Gastroesophageal sphincter (tissue), 3 donors: ENCODE data around the gene ADGB.

Experiments
- CTCF ChIP-seq, 4 experiments: fragments of 200-600 bp in 2 of 4; fragments of 450-650 bp in 2 of 4; sonication (generic) in 1 of 4; IDR thresholded peaks; one replicate each; pipeline ENCODE4 v1.5.1; 2017 to 2019; ENCODE audit warnings: antibody characterized with exemption in 4 of 4, mild to moderate bottlenecking in 2 of 4, moderate library complexity in 2 of 4
- POLR2AphosphoS5 ChIP-seq: sonication (generic); formaldehyde crosslinking; IDR thresholded peaks from one replicate; pipeline ENCODE4 v1.6.1; 2017; ENCODE audit warnings: antibody characterized with exemption

DNA sequence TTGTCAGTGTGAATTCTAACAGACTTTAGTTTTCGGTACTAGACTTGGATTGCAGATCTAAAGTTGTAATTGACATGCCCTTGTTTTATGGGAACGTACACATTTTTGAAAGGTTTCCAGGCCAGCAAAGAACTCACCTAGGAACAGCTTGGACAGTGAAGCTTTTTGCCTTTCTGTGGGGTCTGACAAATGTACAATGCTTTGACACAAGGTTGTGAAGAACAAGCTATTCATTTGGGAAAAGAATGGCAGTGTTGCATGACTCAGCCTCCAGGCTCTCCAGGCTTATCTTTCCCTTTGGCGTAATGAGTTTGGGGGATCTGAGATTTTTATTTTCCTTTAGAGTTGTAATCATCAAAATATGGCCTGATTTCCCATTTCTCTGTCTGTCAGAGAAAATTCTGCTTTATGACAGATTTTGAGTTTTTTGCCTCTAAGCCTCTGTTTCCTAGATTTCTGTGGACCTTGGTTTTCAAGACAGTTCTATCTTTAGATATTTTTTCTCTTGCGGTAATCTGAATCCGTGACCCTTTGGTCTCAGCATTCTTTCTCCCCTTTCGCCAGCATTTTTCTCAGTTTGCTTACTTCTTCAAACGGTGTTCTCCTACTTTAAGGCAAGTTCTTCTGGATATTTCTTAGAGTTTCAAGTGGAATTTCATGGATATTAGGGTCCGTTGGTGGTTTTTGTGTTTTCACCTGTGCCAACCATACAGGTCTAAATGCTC is 221.0 kb downstream of the ADGB start:
- no peak for TF ChIP-seq POLR2AphosphoS5
- no peak for TF ChIP-seq CTCF (IDR thresholded peaks at IDR 0.05)
